HG03097 (cell line): ENCODE measurements around the gene SBF1.

Source experiments
- ATAC-seq: cut with Tn5 transposase; IDR thresholded peaks from one replicate; pipeline ENCODE4 v1.9.1; 2021; ENCODE audit not compliant: unreplicated experiment, low FRiP score

Gene SBF1

GRCh38 chr22:50470491-50470890, 4.3 kb downstream of the SBF1 start:
- no peak for ATAC-seq

- ATAC-seq: peak; percentile 45
Measured at GRCh38 chr22:50469377-50470305, 5.2 kb downstream of the SBF1 start.

GRCh38 chr22:50468626-50469025, 6.2 kb downstream of the SBF1 start:
- ATAC-seq: no peak

- ATAC-seq: no peak
Measured at GRCh38 chr22:50467773-50468440, 6.9 kb downstream of the SBF1 start.

- no peak for ATAC-seq
Measured at GRCh38 chr22:50467341-50467740, 7.5 kb downstream of the SBF1 start.

DNA sequence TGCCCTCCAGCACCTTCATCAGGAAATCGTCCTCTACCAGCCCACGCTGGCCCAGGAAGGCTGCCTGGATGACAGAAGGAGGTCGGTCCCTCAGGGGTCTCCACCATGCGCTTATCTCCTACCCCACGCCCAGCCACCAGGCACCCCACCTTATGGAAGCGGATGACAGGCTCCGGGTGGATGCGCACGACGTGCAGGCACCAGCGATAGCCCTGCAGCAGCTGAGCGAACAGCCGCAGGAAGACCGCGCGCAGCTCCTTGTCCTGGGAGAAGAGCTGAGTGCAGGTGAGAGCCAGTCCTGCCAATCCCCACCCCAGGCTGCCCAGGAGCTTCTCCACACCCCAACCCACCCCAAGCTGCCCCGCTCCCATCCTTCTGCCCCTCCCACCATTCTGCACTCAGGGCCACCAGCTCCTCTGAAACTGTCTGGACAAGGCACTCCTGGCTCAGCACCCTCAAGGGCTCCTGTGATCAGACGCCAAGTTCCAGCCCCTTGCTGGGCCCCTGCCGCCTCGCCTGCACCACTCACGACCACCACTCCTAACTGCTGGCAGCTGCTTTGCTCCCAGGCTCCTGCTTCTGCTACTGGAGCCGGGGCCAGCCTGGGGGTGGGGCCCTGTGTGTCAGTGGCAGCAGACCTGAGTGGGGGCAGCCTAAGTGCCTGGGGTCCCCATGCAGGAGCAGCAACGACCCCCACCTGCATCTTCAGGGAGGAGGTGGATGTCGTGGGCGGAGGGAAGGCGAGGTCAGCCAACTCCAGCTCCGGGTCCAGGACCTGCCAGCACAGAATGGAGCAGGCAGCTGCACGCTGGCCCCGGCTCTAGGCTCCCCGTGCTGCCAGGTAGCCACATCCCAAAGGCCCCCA, 9.5 kb downstream of the SBF1 start:
- no peak for ATAC-seq

- ATAC-seq: no peak
Measured at GRCh38 chr22:50464451-50464850, 10.4 kb downstream of the SBF1 start.

GRCh38 chr22:50463188-50463900, 11.5 kb downstream of the SBF1 start:
- no peak for ATAC-seq

DNA sequence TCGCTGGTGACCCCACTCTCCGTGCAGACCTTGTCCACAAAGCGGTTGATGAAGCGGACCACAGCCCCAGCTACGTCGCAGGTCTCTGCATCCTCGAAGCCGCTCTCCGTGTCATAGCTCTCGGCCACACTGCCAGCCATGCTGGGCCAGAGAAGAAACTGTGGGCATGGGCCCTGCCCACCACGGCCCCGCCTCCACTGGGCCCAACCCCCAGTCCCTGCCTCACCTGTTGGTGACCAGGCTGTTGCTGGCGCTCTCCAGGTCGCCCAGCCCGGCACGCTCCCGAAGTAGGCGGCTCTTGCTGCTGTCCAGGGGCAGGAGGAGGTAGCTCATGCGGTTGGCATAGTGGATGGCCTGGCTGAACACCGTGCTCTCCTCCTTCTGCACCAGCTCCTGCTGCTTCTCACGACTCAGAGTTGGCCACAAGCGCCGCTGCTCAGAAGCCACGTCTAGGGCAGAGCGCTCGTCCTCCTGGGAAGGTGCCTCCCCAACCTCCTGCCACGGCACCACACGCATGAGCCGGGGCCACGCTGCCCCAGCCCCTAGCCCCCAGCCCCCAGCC, 12.8 kb downstream of the SBF1 start:
- no peak for ATAC-seq

- ATAC-seq: no peak
Measured at GRCh38 chr22:50461536-50461935, 13.3 kb downstream of the SBF1 start.

GRCh38 chr22:50460938-50461337, 13.9 kb downstream of the SBF1 start:
- ATAC-seq: no peak

- ATAC-seq: no peak
Measured at GRCh38 chr22:50459496-50460140, 15.2 kb downstream of the SBF1 start.

DNA sequence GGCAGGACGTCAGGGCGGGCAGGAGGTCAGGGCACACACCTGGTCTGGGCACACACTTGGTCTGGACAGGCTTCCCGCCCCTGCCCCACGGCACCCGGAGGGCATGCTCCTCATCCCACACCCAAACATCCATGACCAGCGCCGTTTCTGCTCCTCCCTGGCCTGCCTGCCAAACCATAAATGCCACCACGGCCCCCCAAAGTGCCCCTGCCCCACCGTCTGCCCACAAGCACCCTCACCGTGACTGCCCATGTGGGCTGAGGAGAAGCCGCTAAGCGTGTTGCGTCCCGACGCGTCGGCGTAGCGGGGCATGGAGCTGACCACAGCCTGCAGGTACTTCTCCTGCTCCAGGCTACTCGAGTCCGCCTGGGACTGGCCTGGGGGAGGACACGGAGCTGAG, 15.8 kb downstream of the SBF1 start:
- ATAC-seq: no peak

- no peak for ATAC-seq
Measured at GRCh38 chr22:50456466-50457234, 18.2 kb downstream of the SBF1 start.

DNA sequence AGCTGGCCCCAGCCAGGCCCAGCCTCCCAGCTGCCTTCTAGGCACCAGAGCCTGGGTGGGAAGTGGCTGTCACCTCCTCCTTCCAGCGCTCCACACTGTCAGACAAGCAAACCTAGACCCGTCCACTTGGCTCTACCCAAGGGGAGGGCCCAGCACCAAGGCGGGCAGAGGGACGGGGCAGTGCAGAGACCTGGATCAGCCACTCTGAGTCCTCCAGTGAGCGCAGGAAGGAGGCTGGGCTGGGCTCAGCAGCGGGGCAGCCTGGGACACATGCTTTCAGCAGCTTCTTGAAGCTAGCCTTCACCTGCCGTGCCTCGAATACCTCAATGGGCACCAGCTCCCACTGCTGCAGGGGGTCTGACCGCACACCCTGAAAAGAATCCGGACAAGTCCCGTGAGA, 18.8 kb downstream of the SBF1 start:
- ATAC-seq: no peak

DNA sequence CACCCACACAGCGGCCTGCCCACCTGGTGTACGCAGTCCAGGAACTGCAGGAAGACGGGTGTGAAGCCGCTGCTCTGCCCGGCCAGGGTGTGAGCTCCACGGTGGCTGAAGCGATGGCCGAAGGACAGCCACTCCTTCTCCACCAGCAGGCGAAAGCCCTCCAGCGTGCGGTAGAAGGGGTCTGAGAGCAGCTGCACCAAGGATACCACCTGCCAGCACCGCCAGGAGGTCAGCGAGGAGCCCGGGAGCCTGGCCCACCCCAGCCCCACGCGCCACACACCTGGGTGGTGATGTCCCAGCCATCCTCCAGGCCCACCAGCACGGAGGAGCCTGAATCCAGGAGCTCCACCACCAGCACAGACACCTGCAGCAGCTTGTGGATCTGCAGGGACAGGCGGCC, 19.6 kb downstream of the SBF1 start:
- no peak for ATAC-seq

DNA sequence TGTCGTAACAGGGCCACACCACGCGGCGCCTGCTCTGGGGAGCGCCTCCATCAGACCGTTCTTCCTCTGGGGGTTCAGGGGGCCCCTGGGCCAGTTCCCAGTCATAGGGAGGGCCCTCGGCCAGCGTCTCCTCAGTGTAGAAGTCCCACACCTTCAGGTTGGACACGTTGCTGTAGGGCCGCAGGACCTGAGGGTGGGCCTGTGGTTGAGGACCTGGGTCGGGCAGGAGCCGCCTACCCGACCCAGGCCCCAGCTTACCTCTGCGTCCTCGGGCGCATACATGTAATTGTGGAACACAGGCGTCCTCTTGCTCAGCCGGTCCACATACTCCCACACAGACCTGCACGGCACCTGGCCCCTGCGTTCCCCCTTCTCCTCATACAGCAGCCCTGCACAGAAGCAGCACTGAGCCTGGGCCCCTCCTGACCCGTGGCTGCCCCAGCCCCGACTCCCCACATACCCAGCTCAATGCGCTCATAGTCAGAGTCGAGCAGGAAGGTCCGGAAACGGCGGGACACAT, 20.2 kb downstream of the SBF1 start:
- no peak for ATAC-seq

GRCh38 chr22:50452649-50453048, 22.2 kb downstream of the SBF1 start:
- no peak for ATAC-seq
